SK-N-MC (cell line): ENCODE data around the gene SPEF1.

Experiments used
- EZH2 ChIP-seq: fragments of 200-600 bp; sonication (generic); IDR thresholded peaks from one replicate; pipeline ENCODE4 v1.6.1; 2017; ENCODE audit warnings: antibody characterized with exemption
- FOXP2 ChIP-seq: optimal IDR thresholded peaks from 2 replicates; pipeline ENCODE3; 2011; ENCODE audit warnings: mild to moderate bottlenecking, moderate library complexity; ENCODE audit not compliant: insufficient read depth; ENCODE audit errors: extremely low read length, control extremely low read depth
- POLR2AphosphoS5 ChIP-seq: IDR thresholded peaks from 2 replicates; pipeline ENCODE4 v1.6.1; 2012; ENCODE audit warnings: mild to moderate bottlenecking, low read depth, low read length, borderline replicate concordance

- TF ChIP-seq EZH2 (no peak), POLR2AphosphoS5 (no peak; the same call in 1 of the 2 replicates), FOXP2 (no peak)
Measured at GRCh38 chr20:3798908-3799248, 17.6 kb upstream of the SPEF1 start.
